GM12801 (cell line): ENCODE results near the gene TIPRL.

Experiments
- CTCF ChIP-seq: IDR thresholded peaks from one replicate; pipeline ENCODE4 v1.5.1; 2011; ENCODE audit warnings: control low read depth; ENCODE audit not compliant: insufficient read length; ENCODE audit errors: extremely low read depth

TIPRL gene

GRCh38 chr1:168178638-168179437, at the start of gene TIPRL:
Gene TIPRL (plus strand): TSS chr1:168178962. CDS start chr1:168179078, 116 bp downstream.
- TF ChIP-seq CTCF = no peak

GRCh38 chr1:168129933-168130332, 48.8 kb upstream of the TIPRL start:
- TF ChIP-seq CTCF = no peak

- no peak for TF ChIP-seq CTCF
Measured at GRCh38 chr1:168134132-168134531, 44.6 kb upstream of the TIPRL start.

GRCh38 chr1:168134642-168135041, 44.1 kb upstream of the TIPRL start:
- TF ChIP-seq CTCF = no peak

- TF ChIP-seq CTCF = no peak
Measured at GRCh38 chr1:168135116-168135920, 43.4 kb upstream of the TIPRL start.

- no peak for TF ChIP-seq CTCF
Measured at GRCh38 chr1:168135921-168136708, 42.6 kb upstream of the TIPRL start.
